DOHH2 (cell line): ENCODE measurements around the gene PITX2.

Source experiments
- H3F3A ChIP-seq: fragments of 200-600 bp; sonication (generic), shearing (Covaris generic); 2 replicates; pipeline ENCODE4 v1.6.0; 2016; ENCODE audit warnings: antibody characterized with exemption, mild to moderate bottlenecking; ENCODE audit not compliant: control insufficient read depth, insufficient read depth
- H3K27ac ChIP-seq: fragments of 200-600 bp; sonication (generic); 2 replicates; pipeline ENCODE4 v1.5.1; 2014; ENCODE audit warnings: low read depth, mild to moderate bottlenecking, low read length, moderate library complexity
- H3K27me3 ChIP-seq: fragments of 200-600 bp; sonication (generic); 2 replicates; pipeline ENCODE4 v1.6.1; 2014; ENCODE audit warnings: mild to moderate bottlenecking, low read length, mixed read lengths; ENCODE audit not compliant: control insufficient read depth
- H3K36me3 ChIP-seq: fragments of 200-600 bp; sonication (generic); 2 replicates; pipeline ENCODE4 v1.6.1; 2014; ENCODE audit warnings: mild to moderate bottlenecking, low read length, moderate library complexity, mixed read lengths; ENCODE audit not compliant: control insufficient read depth
- H3K4me1 ChIP-seq: fragments of 200-600 bp; sonication (generic); 2 replicates; pipeline ENCODE4 v1.6.1; 2014; ENCODE audit warnings: mild to moderate bottlenecking, low read length, mixed read lengths; ENCODE audit not compliant: control insufficient read depth
- H3K4me2 ChIP-seq: fragments of 200-600 bp; sonication (generic); 2 replicates; pipeline ENCODE4 v1.6.0; 2014; ENCODE audit warnings: mild to moderate bottlenecking, low read length, moderate library complexity
- H3K4me3 ChIP-seq: fragments of 200-600 bp; sonication (generic); 2 replicates; pipeline ENCODE4 v1.5.1; 2014; ENCODE audit warnings: mild to moderate bottlenecking, low read length, mixed read lengths
- H3K79me2 ChIP-seq: fragments of 200-600 bp; sonication (generic); 2 replicates; pipeline ENCODE4 v1.6.1; 2014; ENCODE audit warnings: mild to moderate bottlenecking, low read length, mixed read lengths; ENCODE audit not compliant: control insufficient read depth
- H3K9me2 ChIP-seq: fragments of 200-600 bp; sonication (generic); replicated peaks from 2 replicates; pipeline ENCODE4 v1.6.1; 2014; ENCODE audit warnings: mild to moderate bottlenecking, low read length, mixed read lengths; ENCODE audit not compliant: control insufficient read depth
- H3K9me3 ChIP-seq: fragments of 200-600 bp; sonication (generic); 2 replicates; pipeline ENCODE4 v1.6.1; 2014; ENCODE audit warnings: antibody characterized with exemption, low read length, mixed read lengths; ENCODE audit not compliant: control insufficient read depth, insufficient read depth
- H4K20me1 ChIP-seq: fragments of 200-600 bp; sonication (generic); 2 replicates; pipeline ENCODE4 v1.6.0; 2014; ENCODE audit warnings: low read depth, mild to moderate bottlenecking, antibody characterized with exemption, low read length, moderate library complexity; ENCODE audit not compliant: control insufficient read depth, insufficient read depth
- EZH2phosphoT487 ChIP-seq: fragments of 200-600 bp; sonication (generic); IDR thresholded peaks from 2 replicates; pipeline ENCODE4 v1.6.1; 2017; ENCODE audit warnings: borderline replicate concordance, mild to moderate bottlenecking, antibody characterized with exemption, low read length, moderate library complexity, mixed read lengths
- TF ChIP-seq, protein P1 (sequence below): fragments of 200-600 bp; sonication (generic); IDR thresholded peaks from one replicate; pipeline ENCODE4 v1.5.1; 2014; ENCODE audit warnings: antibody characterized with exemption, mild to moderate bottlenecking, low read depth, low read length; ENCODE audit not compliant: poor library complexity, severe bottlenecking

The PITX2 gene

DNA sequence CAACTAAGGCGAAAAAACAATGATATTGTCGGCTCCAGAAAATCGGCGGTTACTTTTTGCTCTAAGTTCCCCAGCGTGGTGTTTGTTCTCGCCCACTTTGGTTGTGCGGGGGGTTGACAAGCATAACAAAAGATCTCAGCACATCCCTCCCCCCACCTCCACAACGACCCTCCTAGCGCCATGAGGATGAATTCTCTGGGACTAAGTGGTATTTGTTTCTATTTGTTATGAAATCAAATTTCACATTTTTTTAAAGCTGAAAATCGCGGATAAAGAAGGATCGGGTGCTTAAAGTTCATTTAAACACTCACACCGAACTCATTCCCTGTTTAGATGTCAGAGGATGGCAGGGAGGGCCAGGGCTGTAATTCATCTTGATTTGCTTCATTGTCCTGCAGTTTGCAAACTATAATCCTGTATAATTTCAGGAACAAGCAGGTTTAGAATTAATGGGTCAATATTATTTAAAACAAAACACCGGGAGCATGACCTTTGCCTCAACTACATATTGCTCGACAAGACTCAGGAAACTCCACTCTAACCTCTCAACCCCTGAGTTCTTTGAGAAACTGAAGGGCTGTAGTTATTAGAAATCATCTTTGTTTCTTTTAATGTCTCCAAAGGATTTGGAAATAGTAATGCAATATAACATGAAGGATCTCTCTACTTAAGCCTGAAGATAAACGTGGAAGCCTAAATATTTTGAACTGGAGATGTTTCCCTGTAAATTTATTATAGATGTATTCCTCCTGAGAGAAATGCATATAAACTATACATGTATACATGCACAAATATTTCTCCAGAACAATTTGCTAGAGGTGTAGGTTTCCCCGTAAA lies 6.4 kb downstream of the PITX2 start:
- Histone ChIP-seq H3K79me2 (no peaks in the 10 kb centered on the region), H3F3A (no peaks in the 10 kb centered on the region), H4K20me1 (no peaks in the 10 kb centered on the region), H3K4me1 (no peaks in the 10 kb centered on the region), H3K4me2 (no peak overlapping the region), H3K4me3 (no peak overlapping the region), H3K36me3 (no peaks in the 10 kb centered on the region), H3K9me2 (no peaks in the 10 kb centered on the region), H3K27me3 (peaks cover 9% of the 10 kb centered on the region), H3K27ac (no peak overlapping the region), H3K9me3 (peaks cover 3% of the 10 kb centered on the region; the same call in 1 of the 2 replicates)
- no peak for TF ChIP-seq EZH2phosphoT487
- TF ChIP-seq, protein P1, sequence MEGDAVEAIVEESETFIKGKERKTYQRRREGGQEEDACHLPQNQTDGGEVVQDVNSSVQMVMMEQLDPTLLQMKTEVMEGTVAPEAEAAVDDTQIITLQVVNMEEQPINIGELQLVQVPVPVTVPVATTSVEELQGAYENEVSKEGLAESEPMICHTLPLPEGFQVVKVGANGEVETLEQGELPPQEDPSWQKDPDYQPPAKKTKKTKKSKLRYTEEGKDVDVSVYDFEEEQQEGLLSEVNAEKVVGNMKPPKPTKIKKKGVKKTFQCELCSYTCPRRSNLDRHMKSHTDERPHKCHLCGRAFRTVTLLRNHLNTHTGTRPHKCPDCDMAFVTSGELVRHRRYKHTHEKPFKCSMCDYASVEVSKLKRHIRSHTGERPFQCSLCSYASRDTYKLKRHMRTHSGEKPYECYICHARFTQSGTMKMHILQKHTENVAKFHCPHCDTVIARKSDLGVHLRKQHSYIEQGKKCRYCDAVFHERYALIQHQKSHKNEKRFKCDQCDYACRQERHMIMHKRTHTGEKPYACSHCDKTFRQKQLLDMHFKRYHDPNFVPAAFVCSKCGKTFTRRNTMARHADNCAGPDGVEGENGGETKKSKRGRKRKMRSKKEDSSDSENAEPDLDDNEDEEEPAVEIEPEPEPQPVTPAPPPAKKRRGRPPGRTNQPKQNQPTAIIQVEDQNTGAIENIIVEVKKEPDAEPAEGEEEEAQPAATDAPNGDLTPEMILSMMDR = no peak

DNA sequence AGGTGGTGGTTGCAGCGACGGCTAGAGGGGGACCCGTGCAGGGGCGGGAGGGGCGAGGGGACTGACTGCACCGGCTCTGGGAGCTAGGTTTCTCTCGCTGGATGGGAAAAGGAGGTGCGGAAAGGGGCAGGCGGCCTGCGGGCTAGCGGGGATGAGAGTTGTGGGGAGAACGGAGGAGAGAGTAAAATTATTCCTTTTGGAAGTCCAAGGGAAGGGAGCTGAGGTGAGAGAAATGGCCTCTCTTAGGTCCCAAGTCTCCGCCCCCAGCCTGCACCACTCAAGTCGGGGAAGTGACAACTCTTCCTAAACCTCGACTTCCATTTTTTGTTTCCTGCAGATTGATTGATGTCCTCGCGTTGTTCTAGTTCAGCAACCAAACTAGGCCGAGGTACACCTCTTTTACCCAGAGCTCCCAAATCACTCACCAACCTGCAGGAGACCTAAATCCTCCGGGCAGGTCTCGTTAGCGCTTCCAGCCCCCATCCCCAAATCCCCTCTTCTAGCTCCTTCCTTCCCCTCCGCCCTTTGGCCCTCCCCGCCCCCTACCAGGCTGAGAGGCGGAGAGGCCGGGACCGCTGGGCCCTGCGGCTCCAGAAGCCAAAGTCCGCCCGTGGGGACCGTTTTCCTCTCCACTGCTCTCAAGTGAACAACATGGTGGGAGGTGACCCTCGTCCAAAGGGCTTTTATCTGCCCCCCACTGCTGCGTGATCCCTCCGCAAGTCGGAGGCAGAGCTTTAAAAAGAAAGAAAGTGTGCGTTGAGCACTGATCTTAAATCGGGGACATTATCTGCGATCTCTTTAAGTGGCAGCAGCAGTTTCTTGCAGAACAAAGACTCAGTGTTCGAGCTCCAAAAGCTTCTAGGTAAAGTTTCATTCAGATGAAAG lies 7.3 kb downstream of the PITX2 start:
- Histone ChIP-seq H3K27ac (no peak overlapping the region), H3K4me3 (no peak overlapping the region), H3K36me3 (no peaks in the 10 kb centered on the region), H3K4me2 (no peak overlapping the region), H3K9me3 (no peaks in the 10 kb centered on the region), H3K4me1 (no peaks in the 10 kb centered on the region), H4K20me1 (no peaks in the 10 kb centered on the region), H3F3A (no peaks in the 10 kb centered on the region), H3K79me2 (no peaks in the 10 kb centered on the region), H3K9me2 (no peaks in the 10 kb centered on the region), H3K27me3 (peaks cover 9% of the 10 kb centered on the region)
- TF ChIP-seq EZH2phosphoT487 = no peak
- TF ChIP-seq, protein P1 = no peak

DNA sequence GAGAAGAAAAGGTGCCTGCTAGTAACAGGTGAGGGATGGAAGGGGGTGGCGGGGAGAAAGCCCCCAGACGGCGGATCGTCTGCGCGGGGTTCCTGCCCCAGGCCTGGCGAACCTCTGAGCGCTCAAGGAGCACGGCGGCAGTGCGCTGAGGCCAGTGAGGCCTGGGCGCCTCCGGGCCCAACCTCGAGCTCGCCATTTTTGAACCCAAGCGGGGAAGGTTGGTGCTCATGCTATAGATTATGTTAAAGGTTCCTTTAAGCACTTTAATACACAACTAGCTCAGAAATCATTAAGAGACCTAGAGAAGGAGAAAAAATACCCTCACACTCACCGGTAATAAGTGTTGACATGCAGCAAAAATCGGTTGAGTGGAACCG lies 7.9 kb downstream of the PITX2 start:
- H3K27me3 ChIP-seq = peaks cover 9% of the 10 kb centered on the region

More for the DNA sequence above, 7.9 kb downstream of the PITX2 start:
- Histone ChIP-seq H3K36me3 (no peaks in the 10 kb centered on the region), H3K4me2 (no peak overlapping the region), H3K79me2 (no peaks in the 10 kb centered on the region), H3F3A (no peaks in the 10 kb centered on the region), H3K4me3 (no peak overlapping the region), H3K27ac (no peak overlapping the region), H4K20me1 (no peaks in the 10 kb centered on the region), H3K4me1 (no peaks in the 10 kb centered on the region), H3K9me2 (no peaks in the 10 kb centered on the region), H3K9me3 (no peaks in the 10 kb centered on the region)
- TF ChIP-seq, protein P1 = no peak
- TF ChIP-seq EZH2phosphoT487 = no peak
